ENCODE results near the gene SLC15A3.
A peak's percentile ranks its signal among the peaks of the same experiment; 100 is the strongest.

The SLC15A3 gene

GRCh38 chr11:60927061-60927592 is 24.8 kb downstream of the SLC15A3 start:
- DNase-seq, result no peak

- peak; percentile 21 for DNase-seq
These were observed 25.5 kb downstream of the SLC15A3 start for GRCh38 chr11:60926500-60926899.

GRCh38 chr11:60925868-60926267 is 26.1 kb downstream of the SLC15A3 start:
- peak; percentile 65 for DNase-seq

GRCh38 chr11:60924906-60925853 is 26.8 kb downstream of the SLC15A3 start:
- DNase-seq, result peak; percentile 92

DNA sequence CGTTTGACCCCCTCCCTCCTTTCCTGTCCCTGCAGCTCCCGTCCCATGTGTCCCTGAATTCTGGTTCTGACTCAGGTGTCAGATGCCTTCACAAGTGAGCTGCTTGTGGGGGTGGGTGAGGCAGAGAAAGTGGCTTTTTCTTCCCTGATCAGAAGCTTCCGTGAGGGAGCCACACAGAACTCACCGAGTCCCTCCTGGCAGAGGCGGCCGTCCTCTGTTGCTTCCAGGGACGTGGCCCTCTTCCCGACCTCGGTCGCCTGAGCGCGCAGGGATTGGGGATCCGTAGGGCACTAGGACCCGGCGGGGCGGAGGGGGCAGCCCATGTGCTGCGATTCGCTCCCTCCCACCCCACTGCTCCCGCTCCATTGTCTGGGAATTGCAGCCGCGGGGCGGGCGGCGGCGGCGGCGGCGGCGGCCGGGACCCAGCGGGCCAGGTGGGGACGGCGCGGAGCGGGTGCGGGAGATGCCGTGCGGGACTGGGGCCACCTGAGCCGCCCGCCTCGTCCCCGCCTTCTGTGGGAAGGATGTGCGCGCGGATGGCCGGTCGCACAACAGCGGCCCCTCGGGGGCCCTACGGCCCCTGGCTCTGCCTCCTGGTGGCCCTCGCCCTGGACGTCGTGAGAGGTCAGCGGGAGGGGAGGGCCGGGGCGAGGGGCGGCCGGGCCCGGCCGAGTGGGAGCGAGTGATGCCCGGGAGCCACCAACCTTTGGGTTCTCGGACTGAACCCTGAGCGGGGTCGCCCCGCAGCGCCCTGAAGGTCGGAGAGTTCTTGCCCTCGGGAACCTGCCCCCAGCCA is 27.7 kb downstream of the SLC15A3 start, which contains the start of gene TMEM132A:
Gene TMEM132A (plus strand): TSS at position 351 of the 796 bp plus-strand sequence. CDS start 174 bp downstream, at position 525.
- peak; percentile 92 for DNase-seq

DNA sequence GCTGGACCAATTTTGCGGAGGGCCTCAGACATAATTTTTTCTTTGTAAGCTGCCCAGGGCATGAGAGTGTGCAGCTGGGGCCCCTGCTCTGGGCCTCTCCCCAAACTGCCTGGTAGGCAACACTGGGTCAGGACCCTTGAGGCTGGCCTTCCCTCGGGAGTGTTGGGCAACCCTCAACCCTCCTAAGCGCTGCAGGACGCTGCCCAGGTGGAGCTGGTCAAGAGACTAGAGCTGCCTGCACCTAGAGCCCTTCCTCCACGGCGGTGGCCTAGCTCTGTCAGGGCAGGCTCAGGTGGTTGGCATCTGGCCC is 28.2 kb downstream of the SLC15A3 start:
- no peak for DNase-seq

- peak; percentile 23 for DNase-seq
These were observed 28.6 kb downstream of the SLC15A3 start for GRCh38 chr11:60923326-60923725.

GRCh38 chr11:60922906-60923305 is 29.1 kb downstream of the SLC15A3 start:
- DNase-seq, result no peak

DNA sequence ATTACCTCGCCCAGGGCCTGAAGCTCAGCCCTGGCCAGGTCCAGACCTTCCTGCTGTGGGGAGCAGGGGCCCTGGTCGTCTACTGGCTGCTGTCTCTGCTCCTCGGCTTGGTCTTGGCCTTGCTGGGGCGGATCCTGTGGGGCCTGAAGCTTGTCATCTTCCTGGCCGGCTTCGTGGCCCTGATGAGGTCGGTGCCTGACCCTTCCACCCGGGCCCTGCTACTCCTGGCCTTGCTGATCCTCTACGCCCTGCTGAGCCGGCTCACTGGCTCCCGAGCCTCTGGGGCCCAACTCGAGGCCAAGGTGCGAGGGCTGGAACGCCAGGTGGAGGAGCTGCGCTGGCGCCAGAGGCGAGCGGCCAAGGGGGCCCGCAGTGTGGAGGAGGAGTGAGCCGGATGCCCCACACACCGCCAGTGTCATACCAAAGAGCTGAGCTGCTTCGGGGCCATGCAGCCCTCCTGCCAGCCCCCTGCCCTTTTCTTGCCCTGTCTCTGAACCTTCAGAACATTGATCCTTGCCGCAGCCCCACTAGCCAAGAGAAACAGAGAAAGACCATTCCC is 30.1 kb downstream of the SLC15A3 start:
- DNase-seq, result no peak

GRCh38 chr11:60921259-60921658 is 30.7 kb downstream of the SLC15A3 start:
- DNase-seq, result no peak

DNA sequence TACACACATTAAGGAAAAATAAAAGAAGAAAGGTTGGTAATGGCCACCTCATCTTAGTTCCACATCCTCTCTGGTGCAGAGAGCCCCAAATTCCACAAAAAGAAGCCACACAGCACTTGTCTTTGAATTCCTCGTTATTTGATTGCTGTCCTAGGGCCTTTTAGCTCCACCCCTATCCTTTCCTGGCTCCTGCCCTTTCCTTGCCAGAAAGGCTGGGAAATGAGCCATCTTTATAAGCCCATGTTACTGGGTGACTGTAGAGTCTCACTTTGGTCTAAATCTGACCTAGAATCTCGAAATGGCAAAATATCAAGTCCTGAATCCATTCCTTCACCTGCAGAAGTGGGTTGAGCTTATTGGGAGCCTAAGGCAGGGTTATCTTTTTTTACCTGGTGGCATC is 32.0 kb downstream of the SLC15A3 start:
- no peak for DNase-seq

DNA sequence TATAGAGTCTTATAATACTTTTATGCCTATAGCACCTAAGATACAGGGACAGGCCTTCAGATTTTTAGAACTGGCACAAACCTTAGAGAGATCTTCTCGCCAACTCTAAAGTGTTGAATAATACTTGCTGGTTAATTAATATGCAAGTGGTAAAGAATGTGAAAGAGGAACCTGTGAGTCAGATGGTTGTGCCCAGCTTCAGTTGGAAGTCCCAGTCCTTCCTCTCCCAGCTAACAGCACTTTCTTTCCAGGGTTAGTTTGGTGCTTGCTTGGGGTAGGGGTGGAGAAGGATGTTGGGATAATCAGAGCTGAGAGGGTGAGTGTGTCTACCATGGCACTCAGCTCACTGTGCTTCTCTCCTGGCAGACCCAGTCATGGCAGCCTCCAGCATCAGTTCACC is 32.7 kb downstream of the SLC15A3 start:
- DNase-seq, result no peak

DNA sequence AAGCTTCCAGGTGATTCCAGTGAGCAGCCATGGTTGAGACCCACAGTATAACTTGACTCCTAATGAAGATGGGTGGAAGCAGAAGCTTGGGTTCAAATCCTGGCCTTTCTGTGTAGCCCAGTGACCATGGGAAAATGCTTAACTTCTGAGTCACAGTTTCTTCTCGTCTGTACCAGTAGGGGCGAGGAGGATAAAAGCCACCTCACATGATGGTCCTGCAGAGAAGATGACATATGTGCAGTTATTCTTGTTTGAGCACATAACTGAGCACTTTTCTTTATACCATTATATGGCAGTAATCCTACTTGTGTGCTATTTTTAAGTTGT is 33.1 kb downstream of the SLC15A3 start:
- DNase-seq, result no peak

DNA sequence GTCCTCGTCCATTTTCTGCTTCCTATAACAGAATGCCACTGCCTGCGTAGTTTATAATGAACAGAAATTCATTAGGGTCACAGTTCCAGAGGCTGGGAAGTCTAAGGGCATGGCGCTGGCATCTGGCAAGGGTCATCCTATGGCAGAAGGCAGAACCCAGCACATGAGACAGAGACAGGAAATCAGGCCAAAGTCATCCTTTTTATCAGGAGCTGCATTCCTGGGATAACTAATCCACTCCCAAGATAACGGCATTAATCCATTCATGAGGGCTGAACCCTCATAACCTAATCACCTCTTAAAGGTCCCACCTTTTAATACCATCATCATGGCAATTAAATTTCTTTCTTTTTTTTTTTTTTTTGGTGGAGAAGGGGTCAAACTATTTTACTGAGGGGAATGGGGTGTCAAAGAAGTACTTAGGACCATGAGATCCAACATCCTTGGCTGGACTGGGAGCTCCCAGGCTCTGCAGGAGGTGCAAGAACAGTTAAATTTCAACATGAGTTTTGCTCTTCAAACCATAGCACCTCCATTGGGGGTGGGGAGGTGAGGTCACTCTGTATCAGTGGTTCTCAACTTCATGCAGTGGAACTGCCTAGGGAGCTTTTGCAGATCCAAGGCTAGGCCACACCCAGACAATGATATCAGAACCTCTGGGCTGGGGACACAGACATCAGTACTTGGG is 33.6 kb downstream of the SLC15A3 start:
- DNase-seq, result no peak

- no peak for DNase-seq
These were observed 34.7 kb downstream of the SLC15A3 start for GRCh38 chr11:60917267-60917666.

GRCh38 chr11:60916669-60917206 is 35.2 kb downstream of the SLC15A3 start:
- DNase-seq, result peak; percentile 42

DNA sequence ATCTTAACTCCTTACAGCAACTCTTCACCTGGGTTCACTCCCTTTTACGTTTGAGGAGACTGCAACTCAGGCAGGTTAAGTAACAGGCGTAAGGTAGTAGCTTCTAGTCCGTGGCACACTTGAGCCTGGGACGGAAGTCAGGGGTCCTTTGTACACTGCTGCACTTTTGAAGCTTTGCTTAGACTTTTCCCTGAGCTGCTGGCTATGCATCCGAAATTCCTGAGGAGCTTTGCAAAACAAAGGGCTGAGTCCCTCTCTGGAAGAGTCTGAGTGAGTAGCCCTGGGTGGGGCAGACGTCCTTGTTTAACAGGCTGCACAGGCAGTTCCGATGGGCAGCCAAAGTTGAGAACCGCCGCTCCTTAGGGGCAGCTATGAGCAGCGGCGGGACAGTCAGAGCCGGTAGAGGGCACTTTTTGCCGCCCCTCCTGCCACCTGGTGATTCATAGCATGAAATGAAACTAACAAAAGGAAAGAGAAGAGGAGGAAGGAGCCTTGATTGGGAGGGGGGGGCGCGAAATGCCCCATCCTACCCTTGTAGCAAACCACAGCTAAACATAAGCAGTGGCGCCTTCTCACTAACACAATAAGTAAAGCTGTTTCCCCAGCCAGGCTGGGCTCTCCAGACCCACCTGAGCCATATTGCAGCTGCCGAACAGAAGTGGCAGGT is 36.6 kb downstream of the SLC15A3 start:
- peak; percentile 31 for DNase-seq

- peak; percentile 70 for DNase-seq
These were observed 37.2 kb downstream of the SLC15A3 start for GRCh38 chr11:60914633-60915247.

- peak; percentile 97 for DNase-seq
These were observed 38.0 kb downstream of the SLC15A3 start, which contains the start of gene TMEM109 for GRCh38 chr11:60913793-60914632. Gene TMEM109 (plus strand): TSS chr11:60914158. CDS start chr11:60919694, 5,536 bp downstream.

- no peak for DNase-seq
These were observed 39.0 kb downstream of the SLC15A3 start for GRCh38 chr11:60912851-60913528.

Data from NCI-H69 (cell line).